Measurements from ENCODE around the gene HSPA8.

- TF ChIP-seq CTCF (IDR thresholded peaks at IDR 0.05) (no peak), POLR2AphosphoS5 (IDR thresholded peaks at IDR 0.05) (no peak), POLR2A (IDR thresholded peaks at IDR 0.05) (no peak)
Measured at GRCh38 chr11:123047947-123048293, 14.0 kb downstream of the HSPA8 start.

Data from breast epithelium (tissue), 3 donors.